UCSD-AML1 (cell line): ENCODE results near the gene NHS.

Experiments
- DNase-seq: peaks from one replicate; lab custom pipeline; 2025; ENCODE audit not compliant: unreplicated experiment; lab: John Stamatoyannopoulos, UW

Gene NHS

DNA sequence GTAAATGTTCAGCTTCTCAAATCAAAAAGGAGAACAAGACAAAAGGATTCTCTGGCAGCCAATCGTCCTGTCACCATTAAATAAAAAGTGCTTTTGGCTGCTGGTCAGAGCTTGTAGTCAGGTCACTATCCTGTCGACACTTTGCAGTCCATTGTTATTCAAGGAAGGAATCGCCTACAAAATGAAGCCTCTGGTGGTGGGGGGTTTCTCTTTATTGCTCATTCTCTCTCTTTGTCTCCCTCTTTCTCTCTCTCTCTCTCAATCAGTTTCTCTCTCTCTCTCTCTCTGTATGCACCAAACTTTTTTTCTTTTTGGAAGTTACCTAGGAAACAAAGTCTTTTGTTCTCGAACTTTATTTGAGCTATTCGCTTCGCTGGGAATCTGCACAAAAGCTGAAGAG lies 344.7 kb downstream of the NHS start:
- DNase-seq: no peak

DNA sequence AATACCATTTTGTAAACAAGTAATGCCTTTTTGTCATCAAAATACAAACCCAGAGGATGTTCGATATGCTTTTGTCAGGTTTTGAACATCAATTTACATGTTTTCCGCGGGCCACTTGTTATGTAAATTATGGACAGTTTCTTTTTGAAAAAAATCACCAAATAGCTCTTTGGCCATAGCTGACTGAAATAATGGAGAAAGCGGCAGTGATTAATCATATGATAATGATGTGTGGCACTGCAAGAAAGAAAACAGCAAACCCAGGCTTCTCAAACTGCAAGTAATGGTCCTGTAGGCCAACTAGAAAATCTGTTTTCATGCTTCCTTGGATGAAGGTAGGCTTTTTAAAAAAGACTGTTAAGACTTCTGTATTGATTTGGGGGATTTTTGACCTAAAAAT lies 346.7 kb downstream of the NHS start:
- DNase-seq: no peak

DNA sequence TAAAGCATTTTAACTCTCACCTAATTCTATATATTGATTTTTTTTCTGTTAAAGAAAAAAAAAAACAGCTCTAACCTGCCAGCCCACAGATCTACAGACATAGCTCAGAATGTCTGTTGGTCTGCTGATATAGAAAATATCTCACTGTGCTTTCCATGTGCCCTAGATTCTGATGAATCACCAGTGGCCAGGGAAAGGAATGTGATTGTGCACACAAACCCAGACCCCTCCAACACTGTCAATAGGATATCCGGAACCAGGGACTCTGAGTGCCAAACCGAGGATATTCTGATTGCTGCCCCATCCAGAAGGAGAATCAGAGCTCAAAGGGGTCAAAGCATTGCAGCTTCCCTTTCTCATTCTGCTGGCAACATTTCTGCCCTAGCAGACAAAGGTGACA lies 350.2 kb downstream of the NHS start:
- DNase-seq: no peak

DNA sequence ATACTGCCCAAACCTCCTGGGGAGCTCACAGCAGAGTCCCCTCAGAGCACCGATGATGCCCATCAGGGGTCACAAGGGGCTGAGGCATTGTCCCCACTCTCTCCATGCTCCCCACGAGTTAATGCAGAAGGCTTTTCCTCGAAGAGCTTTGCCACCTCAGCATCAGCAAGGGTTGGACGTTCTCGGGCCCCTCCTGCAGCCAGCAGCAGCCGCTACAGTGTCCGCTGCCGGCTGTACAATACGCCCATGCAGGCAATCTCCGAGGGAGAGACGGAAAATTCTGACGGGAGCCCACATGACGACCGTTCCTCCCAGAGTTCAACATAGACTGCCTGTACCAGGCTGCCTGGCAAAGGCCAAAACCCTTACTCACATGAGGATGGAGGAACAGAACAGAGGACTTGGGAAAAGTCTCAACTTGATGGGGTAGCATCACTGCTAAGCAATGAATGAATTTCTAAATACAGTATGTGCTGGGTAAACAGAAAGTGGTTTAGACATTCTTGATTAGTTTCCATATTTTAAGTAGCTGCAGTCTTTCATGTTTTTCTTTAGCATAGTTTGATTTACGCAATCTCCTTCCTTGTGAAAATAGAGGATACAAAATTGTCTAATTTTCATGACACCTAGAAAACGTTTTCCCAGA lies 357.3 kb downstream of the NHS start:
- DNase-seq: no peak

DNA sequence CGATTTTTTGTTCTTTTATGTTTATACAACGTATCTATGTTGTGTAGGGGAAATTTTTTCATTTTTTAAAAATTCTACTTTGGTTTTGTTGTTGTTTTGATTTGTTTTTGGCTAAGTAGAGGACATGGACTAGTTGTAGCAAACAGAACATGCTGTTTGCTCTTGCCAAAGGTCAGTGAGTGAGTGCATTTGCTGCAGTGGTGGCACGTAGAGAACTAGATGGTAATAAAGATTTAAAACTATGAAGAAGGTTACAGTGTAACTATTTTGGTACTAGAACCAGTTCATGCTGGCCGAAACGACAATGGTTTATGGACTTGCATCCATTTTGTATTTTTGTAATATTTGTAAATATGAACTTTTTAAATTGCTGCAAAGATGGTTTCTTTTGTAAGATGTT lies 360.4 kb downstream of the NHS start:
- no peak for DNase-seq

DNA sequence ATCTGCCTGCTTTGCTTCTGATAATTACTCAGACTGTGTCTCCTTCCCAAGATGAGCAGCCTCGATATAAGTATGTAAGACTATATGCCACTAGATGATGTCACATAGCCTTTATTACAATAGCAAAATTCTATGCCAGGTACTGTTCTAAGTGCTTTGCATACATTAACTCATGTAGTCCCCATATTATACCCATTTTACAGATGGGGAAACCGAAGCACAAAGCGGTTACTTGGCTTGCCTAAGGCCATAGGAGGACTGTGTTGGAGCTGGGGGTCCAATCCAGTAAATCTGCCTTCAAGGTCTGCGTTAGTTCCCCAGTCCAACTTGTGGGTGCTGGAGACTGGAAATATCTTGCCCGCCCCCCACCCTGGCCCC lies 361.5 kb downstream of the NHS start:
- no peak for DNase-seq

DNA sequence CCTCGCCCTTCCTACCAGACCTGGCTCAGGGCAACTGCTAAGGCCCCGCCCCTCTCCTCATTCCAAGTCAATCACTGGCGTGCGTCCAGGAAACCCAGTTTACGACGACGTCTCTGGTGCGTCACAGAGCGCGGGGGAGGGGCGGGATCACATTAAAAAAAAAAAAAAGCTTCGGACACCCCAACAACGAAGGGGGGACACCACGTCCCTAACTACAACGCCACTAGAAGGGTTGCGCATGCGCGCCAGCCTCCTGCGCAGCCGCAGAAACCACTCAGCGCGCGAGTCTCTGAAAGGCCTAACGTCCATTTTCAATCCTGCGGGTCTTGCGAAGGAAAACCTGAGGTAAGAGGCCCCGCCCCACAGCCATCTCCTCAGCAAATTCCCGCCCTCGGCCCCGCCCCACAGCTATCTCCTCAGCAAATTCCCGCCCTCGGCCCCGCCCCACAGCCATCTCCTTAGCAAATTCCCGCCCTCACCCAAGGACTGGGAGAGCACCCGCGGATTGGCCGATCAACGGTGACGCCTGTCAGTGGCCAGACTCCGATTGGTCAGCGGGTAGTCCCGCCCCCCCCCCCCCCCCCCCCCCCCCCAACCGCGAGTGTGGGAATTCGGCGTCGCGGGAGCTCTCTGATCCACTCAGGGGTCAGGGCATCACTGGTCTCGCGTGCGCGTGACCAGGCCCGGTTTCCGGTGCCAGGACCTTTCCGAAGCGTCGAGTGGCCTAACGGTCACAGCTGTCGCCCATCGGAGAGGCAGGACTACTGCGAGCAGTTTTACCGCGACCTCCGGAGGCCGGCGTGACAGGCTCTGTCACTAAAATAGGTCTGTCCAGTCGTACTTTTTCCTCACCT lies 362.1 kb downstream of the NHS start, which contains the start of gene SCML1:
Gene SCML1, plus strand, starts transcription at position 638 of the 854 bp plus-strand sequence. CDS start 6,694 bp downstream, outside the sequence.
- DNase-seq: peak; percentile 36

DNA sequence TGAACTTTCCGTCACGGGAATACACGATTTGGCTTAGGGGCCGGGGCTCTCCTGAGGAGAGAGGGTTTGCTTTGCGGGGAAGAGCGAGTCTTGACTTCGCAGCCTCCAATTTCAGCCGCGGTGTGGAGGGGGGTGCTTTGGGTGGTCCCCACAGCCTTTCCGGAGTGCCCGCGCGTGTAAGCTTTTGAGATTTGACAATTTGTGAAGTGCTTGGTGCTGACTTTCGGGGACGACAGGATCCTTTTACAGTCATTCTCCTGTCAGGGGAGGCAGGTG lies 362.6 kb downstream of the NHS start:
- no peak for DNase-seq

DNA sequence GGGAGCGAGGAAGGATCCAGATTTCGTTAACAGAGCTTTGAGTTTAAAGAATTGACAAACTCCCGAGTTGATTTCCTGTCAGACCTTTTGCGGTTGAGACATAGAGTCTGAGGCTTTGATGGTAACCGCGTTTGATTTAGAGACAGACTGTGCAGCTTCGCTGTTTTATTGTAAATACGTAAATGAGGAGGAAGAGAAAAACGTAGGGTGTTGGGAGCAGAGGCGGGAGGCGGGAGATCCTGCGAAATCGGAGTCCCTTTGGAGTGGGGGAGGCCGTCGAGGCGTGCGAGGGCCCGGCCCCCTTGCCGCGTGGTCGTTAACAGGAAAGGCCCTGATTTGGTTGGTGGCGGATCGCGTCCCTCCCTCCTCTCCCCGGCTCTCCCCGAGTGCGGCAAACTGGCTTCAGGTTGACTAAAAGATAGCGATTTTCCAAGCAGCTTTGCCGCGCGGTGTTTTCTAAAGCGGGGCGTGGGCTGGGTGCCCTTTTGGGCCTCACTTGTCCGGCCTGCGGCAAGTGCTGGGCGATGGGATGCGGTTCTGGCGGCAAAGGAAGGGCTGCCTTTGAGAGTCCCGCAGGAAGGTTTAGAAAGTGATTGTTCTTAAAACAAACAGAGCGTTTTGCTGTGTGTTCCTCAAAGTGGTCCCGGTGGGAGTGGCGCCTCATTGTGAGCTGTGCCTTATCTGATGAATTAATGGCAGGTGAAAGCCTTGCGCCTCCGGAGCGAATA lies 363.1 kb downstream of the NHS start:
- no peak for DNase-seq

DNA sequence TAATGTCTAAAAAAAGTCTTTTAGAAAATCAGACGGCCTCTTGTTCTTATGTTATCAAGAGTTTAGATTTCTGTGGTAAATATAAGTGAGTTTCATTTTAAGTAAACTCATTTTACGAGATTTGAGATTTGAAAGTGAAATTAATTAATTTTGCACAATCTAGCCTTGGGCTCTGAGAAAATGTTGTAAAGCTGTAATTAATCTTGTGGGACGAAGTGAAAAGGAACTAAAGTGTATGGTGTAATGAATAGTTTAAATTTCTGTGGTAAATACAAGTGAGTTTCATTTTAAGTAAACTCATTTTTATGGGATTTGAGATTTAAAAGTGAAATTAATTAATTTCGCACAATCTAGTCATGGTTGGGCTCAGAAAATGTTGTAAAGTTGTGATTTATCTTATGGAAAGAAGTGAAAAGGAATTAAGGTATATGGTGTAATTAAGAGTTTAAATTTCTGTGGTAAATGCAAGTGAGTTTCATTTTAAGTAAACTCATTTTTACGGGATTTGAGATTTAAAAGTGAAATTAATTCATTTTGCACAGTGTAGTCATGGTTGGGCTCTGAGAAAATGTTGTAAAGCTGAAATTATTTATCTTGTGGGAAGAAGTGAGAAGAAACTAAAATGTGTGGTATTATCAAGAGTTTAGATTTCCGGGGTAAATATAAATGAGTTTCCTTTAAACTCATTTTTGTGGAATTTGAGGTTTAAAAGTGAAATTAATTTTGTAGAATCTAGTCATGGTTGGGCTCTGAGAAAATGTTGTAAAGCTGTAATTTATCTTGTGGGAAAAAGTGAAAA lies 363.9 kb downstream of the NHS start:
- DNase-seq: no peak

DNA sequence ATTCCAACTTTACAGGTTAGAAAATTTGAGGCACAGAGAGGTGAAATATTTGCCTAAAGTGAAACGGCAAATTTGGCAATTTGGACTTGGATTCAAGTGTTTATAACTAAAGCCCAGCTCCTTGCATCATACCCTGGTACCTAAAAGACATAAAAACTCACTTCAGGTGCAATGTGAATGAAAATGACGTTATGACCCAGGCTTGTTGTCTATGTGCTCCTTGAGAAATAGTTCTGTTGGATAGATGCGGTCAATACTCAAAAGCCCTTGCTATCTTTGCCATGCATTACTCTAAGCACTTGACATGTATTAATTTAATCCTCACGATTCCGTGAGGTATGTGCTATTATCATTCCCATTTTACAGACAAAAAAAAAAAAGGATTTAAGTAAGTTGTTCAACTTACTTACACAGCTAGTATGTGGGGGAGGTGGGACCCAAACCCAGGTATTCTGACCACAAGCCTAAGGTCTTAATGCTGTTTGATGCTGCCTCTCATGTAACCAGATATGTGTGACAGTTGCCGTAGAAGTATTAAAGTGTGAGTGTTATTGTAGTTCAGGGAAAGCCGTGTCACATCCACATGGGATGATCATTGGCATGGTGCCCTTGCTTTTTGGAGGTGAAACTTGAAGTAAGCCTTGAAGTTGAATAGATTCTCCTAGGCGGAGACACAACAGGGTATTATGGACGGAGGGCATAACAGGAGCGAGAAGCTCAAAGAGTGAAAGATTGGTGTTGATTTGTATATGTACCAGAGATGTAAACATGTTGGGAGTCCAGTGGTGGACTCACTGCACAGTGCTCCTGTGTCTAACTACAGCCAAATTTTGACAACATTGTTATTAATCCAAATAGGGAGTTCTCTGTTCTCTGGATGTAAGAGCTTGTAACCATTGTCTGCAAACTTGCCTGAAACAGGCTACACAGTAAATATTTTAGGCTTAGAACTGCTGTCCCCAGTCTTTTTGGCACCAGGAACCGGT lies 365.4 kb downstream of the NHS start:
- DNase-seq: no peak

DNA sequence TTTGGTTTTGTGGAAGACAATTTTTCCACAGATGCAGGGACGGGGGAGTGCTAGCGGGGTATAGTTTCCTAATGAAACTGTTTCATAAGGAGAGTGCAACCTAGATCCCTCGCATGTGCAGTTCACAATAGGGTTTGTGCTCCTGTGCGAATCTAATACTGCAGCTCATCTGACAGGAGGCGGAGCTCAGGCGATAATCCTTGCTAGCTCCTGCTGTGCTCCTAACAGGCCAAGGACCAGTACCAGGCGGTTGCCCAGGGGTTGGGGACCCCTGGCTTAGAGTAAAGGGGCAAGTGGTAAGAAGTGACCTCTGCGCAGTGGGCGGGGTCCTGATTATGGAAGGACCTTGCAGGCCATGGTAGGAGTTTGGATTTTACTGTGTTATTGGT lies 366.1 kb downstream of the NHS start:
- no peak for DNase-seq

DNA sequence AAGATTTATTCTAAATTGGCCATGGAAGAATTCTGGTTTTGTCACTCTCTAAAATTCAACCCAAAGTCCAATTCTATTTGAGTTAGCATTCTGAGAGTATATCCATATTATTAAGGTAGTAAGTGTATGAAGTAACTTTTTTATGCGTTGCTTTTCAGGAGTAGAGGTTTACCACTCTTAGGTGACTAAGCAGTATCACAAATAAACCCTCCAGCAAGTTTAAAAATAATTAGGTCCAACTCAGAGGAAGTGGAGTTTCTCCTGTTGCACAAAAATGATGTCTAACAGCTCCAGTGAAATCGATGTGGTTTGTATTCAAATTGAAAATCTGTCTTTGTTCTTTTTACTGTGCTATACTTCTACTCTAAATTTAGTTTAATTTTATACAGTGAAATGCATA lies 368.9 kb downstream of the NHS start:
- no peak for DNase-seq

DNA sequence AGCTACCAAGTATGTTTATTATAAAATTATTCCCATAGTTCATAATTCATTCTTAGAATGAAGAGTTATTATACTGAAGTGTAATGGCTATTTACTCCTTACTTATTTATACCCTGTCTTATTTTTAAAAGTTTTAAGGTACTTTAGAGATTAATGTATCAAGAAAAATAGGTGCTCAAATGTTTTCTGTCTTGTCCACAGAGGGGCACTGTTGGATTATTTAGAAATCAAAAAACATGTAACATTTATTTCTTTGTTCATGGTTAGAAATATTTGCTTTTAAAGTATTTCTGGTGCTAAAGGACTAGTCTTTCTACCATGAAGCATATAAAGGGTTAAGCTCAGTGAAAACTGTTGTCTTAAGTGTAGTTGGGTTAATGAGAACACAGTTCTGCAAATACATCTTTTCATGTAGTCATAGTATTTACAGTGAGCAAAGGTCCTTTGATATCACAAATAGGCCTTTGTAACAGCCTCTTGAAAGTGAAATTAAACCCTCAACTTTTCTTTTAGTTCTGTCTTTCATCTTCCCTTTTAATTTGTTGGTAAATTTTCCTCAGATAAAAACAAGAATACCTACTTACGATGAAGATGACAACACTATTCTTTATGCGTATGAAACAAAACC lies 370.0 kb downstream of the NHS start:
- DNase-seq: no peak

DNA sequence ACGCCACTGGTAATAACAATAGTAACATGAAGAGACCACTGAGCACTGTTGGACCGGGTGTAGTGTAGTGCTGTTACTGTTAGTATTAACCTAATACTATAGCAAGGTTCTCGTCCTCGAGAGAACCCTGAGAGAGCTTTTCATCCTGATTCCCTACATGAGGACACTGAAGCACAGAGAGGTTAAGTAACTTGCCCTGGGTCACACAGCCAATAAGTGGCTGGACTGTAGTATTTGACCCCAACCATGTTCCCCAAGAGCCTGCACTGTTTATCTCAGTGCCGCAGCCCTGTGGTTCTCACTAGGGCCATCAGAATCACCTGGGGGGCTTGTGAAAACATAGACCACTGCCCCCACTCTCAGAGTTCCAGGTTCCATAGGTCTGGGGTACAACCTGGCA lies 372.7 kb downstream of the NHS start:
- DNase-seq: no peak

DNA sequence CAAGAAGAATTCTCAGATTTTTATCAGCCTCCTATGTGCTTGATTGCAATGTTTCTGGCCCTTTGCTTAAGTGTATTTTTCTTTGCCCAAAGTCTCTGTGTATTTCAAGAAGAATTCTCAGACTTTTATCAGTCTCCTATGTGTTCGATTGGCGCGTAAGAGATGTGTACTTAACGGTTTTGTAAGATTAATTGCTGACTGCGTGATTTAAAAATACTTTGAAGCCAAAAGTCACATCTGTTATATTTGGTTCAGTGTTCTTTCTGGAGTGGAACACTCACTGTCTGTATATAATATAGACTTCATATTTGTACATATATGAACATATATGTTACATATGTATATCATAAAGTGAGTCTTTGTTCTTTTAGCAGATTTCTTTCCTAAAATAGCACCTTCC lies 373.7 kb downstream of the NHS start:
- no peak for DNase-seq

DNA sequence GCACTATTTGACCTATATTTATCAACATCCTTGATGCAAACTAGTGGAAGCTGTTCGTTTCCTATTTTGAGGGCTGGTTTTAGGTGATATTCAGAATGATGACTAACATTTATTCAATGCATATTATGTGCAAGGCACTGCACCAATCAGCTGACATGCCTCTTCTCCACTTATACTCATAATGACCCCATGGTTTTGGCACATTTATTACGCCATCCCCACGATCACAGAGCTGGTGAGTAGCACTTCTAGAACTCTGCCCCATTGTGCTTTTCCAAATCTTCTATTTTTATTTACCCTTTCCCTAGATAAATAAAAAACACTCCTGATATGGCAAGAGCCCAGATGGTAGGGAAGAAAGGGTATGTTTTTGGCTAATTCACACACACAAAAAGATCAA lies 375.4 kb downstream of the NHS start:
- no peak for DNase-seq

DNA sequence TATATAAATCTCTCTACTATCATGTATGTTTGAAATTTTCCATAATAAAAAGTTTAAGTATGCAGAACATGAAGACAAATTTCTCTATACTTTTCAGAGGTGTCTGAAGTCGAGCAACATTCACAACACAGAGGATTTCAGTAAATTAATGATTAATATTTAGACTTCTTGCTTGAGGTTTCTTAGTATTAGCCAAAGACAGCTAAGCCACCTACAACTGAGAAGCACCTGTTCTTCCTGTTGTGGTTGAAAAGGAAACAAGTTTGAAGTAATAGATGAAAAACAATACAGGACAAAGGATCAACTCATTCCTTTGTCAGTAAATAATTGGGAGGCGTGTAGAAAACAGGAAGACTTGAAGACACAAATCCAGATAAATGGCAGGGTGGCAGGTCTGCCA lies 383.4 kb downstream of the NHS start:
- no peak for DNase-seq

DNA sequence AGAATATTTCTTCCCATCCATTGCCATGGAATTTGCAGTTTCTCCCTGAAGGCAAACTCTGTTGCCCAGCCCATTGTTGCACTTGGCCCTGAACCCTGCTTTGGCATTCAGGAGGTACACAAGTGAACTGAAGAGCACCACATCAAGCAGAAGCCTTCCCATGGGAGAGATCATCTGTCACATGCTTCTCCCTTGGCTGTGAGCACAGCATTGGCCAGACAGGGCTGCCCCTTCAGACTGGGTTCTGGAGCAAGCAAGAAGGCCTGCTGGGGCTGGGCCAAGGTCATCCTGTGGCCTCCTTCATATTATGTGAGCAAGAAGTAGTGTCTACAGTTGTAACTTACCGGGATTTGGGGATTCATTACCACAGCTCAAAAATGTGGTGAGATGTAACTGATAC lies 385.0 kb downstream of the NHS start:
- no peak for DNase-seq

DNA sequence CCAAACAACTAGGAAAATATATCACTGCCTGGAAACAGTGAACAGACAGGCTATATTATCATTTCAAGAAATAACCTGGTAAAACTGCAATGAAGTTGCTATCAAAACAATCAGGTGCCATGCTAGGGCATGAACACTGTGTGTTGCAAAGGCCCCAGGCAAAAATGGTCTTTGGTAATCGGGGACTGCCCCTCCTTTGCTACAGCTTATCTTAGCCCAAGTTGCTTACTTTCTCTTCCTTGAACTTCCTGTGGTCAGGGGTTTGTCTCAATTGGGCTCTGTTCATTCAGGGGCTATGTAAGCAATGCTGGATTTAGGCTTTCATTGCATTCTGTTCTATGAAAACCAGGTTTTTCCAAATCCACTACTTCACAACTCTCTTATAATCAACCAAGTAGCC lies 392.7 kb downstream of the NHS start:
- DNase-seq: no peak
